ENCODE data around the gene PKP3. TPM values are rescaled to one million over a fixed set of nuclear protein-coding genes. Genes with fewer than 3 reads are reported as not detected.
"Not testable (repeated sequence)": the region's sequence is repeated elsewhere in the genome, so short reads cannot be mapped to it uniquely, and the experiment has no call there.

PKP3 gene
- total and polyA plus RNA-seq, 10 donors: 0.09 to 2.8 (median 0.44) TPM; not detected in 4

- H3K27me3 ChIP-seq (replicated peaks in 1 of 7): no peaks in the 10 kb centered on the region
- peaks cover 0 to 12% (median 0%) of the 10 kb centered on the region in 6 donors for H3K36me3 ChIP-seq
- DNase-seq: no peak
- TF ChIP-seq CTCF (IDR thresholded peaks at IDR 0.05 in 8 of 11, conservative IDR thresholded peaks at IDR 0.05 in 3 of 11) (no peak), POLR2AphosphoS5 (IDR thresholded peaks at IDR 0.05) (no peak), POLR2A (IDR thresholded peaks at IDR 0.05) (no peak)
- peak overlapping the region in 3 of 8 donors; percentile 7 to 48 (median 24) for H3K27ac ChIP-seq
- H3K4me1 ChIP-seq: peaks cover 15 to 75% (median 52%) of the 10 kb centered on the region in 6 donors
- no peak overlapping the region for H3K4me3 ChIP-seq
- H3K9me3 ChIP-seq: no peaks in the 10 kb centered on the region
- WGBS, 5 donors: 59 to 82% (median 71%) methylated on average over 15 to 18 of the region's 18 CpGs
- intact Hi-C loops (cut with DNase I; ENCODE audit: low total_unique reads): loop anchor here (5.0 kb wide), 1 partner anchor 42 kb away; the partner anchor contains the start of gene PTDSS2
These were observed 15.8 kb downstream of the PKP3 start for GRCh38 chr11:409600-410483.

- H3K27me3 ChIP-seq (replicated peaks in 1 of 7); intact Hi-C loops (cut with DNase I; ENCODE audit: low total_unique reads); DNase-seq; H3K4me3 ChIP-seq; H3K9me3 ChIP-seq; H3K27ac ChIP-seq; H3K36me3 ChIP-seq: not testable (repeated sequence)
- 90 to 91% (median 90%) methylated on average over 2 to 13 of the region's 13 CpGs; no CpG with 5 or more reads in 1 of the 5 donors for WGBS, 5 donors
- peaks cover 17 to 76% (median 58%) of the 10 kb centered on the region in 6 donors for H3K4me1 ChIP-seq
These were observed 16.7 kb downstream of the PKP3 start for GRCh38 chr11:410711-411110.

GRCh38 chr11:411520-411919 lies 17.5 kb downstream of the PKP3 start:
- 80 to 91% (median 90%) methylated on average over 5 to 11 of the region's 11 CpGs for WGBS, 5 donors
- H3K36me3 ChIP-seq; H3K9me3 ChIP-seq; H3K4me3 ChIP-seq; H3K27ac ChIP-seq; intact Hi-C loops (cut with DNase I; ENCODE audit: low total_unique reads); H3K27me3 ChIP-seq (replicated peaks in 1 of 7); DNase-seq: not testable (repeated sequence)
- H3K4me1 ChIP-seq: peaks cover 17 to 76% (median 58%) of the 10 kb centered on the region in 6 donors

- no peak for TF ChIP-seq POLR2AphosphoS5 (IDR thresholded peaks at IDR 0.05)
- no peak for TF ChIP-seq CTCF (IDR thresholded peaks at IDR 0.05 in 8 of 11, conservative IDR thresholded peaks at IDR 0.05 in 3 of 11)
- TF ChIP-seq POLR2A (IDR thresholded peaks at IDR 0.05): no peak
- H3K36me3 ChIP-seq: peaks cover 0 to 6% (median 0%) of the 10 kb centered on the region in 6 donors
- DNase-seq: peak; percentile 72
- 57 to 87% (median 82%) methylated on average over 5 to 15 of the region's 15 CpGs for WGBS, 5 donors
- H3K4me1 ChIP-seq: peaks cover 15 to 78% (median 62%) of the 10 kb centered on the region in 6 donors
- H3K27me3 ChIP-seq (replicated peaks in 1 of 7): peaks cover 0 to 7% (median 0%) of the 10 kb centered on the region in 7 donors
- intact Hi-C loops (cut with DNase I; ENCODE audit: low total_unique reads): no loop called here
- peak overlapping the region in 5 of 8 donors; percentile 3 to 87 (median 66) for H3K4me3 ChIP-seq
- no peaks in the 10 kb centered on the region for H3K9me3 ChIP-seq
- peak overlapping the region in 5 of 8 donors; percentile 29 to 90 (median 59) for H3K27ac ChIP-seq
These were observed 18.7 kb downstream of the PKP3 start for GRCh38 chr11:412641-413119.

All from spleen (tissue), 11 donors.